ENCODE measurements around the gene DNLZ. TPM values are rescaled to one million over a fixed set of nuclear protein-coding genes. Genes with fewer than 3 reads are reported as not detected.

The DNLZ gene
- total RNA-seq, 1 donor from 2014 or later: 27.5 TPM

DNA sequence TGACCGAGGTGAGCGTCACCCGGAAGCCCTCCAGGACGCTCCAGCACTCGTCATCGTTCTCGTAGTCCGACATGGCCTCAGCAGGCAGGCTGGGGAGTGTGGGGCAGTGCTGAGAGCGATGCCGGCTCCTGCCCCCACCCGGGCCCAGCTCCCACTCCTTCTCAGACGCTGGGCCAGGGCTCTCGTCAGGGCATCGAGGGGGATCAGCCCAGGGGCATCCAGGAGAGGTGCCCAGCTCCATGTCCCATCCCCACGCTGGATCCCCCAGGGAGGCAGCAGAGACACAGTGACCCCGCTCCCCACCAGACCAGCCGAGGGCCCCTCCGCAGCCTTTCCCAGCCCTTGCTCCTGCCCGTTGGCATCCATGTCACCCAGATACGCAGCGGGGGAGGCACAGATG is 8.5 kb upstream of the DNLZ start:
- Histone ChIP-seq H3K27me3 (ENCODE audit: control insufficient read depth, insufficient read depth, low read length) (no peaks in the 10 kb centered on the region), H3K36me3 (ENCODE audit: control insufficient read depth, insufficient read depth, low read length) (no peaks in the 10 kb centered on the region), H3K4me3 (ENCODE audit: low read depth, low read length) (no peak overlapping the region)
- no peak for DNase-seq (ENCODE audit: low read depth)
- TF ChIP-seq, protein P1, sequence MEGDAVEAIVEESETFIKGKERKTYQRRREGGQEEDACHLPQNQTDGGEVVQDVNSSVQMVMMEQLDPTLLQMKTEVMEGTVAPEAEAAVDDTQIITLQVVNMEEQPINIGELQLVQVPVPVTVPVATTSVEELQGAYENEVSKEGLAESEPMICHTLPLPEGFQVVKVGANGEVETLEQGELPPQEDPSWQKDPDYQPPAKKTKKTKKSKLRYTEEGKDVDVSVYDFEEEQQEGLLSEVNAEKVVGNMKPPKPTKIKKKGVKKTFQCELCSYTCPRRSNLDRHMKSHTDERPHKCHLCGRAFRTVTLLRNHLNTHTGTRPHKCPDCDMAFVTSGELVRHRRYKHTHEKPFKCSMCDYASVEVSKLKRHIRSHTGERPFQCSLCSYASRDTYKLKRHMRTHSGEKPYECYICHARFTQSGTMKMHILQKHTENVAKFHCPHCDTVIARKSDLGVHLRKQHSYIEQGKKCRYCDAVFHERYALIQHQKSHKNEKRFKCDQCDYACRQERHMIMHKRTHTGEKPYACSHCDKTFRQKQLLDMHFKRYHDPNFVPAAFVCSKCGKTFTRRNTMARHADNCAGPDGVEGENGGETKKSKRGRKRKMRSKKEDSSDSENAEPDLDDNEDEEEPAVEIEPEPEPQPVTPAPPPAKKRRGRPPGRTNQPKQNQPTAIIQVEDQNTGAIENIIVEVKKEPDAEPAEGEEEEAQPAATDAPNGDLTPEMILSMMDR (IDR thresholded peaks at IDR 0.05; ENCODE audit: insufficient read depth, low read length, poor library complexity, severe bottlenecking): no peak

DNA sequence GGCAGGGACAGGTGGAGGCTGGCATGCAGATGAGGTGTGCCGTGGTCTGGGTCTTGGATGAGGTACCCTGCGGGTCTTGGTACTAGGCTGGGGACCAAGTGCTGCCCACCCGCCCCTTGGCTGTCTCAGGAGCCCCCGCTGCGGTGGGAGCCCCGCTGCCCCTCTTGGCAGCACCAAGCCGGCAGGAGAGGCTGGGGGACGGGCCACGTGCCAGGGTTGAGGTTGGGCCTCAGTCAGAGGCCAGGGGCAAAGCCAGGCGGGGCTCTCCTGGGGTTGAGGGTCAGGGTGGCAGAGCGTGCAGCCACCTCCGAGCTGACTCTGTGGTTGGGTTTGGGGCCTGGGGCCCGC is 8.0 kb upstream of the DNLZ start:
- Histone ChIP-seq H3K27me3 (ENCODE audit: control insufficient read depth, insufficient read depth, low read length) (no peaks in the 10 kb centered on the region), H3K36me3 (ENCODE audit: control insufficient read depth, insufficient read depth, low read length) (no peaks in the 10 kb centered on the region), H3K4me3 (ENCODE audit: low read depth, low read length) (no peak overlapping the region)
- DNase-seq (ENCODE audit: low read depth): no peak
- TF ChIP-seq, protein P1 (IDR thresholded peaks at IDR 0.05; ENCODE audit: insufficient read depth, low read length, poor library complexity, severe bottlenecking): no peak

DNA sequence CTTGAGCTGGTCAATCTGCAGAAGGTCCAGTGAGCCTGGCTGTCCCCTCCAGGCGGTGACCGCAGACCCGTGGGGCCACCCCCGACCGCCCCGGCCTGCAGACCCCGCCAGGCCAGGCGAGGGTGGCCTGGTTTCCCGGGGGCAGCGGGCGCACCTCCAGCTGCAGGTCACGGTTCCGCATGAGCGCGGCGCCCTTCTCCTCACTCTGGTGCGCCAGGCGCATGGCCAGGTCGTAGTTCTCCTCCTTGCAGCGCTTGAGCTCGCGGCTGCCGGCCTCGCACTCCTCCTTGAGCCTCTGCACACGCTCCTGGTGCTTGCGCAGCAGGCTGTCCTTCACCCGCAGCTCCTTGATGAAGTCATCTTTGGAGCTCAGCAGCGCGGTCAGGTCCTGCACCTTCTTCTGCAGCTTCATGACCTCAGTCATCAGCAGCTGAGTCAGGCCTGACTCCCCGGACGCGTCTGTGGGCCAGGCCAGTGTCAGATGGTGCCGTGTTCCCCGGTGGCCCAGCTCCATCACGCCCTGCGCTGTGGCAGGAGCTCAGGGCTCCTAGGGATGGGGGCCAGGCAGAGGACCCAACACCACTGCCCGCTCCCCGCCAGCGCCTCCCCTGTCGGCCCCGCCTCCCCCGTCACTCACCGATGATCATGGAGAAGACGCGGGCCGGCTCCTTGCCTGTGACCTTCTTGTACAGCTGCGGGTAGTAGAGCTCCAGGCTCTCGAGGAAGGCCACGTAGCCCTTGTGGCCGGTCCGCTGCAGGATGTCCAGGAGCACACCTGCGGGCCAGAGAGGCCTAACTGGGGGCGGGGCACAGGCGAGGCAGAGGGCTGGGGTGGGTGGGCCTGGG is 7.4 kb upstream of the DNLZ start:
- Histone ChIP-seq H3K36me3 (ENCODE audit: control insufficient read depth, insufficient read depth, low read length) (no peaks in the 10 kb centered on the region), H3K27me3 (ENCODE audit: control insufficient read depth, insufficient read depth, low read length) (no peaks in the 10 kb centered on the region), H3K4me3 (ENCODE audit: low read depth, low read length) (no peak overlapping the region)
- TF ChIP-seq, protein P1 (IDR thresholded peaks at IDR 0.05; ENCODE audit: insufficient read depth, low read length, poor library complexity, severe bottlenecking): no peak
- no peak for DNase-seq (ENCODE audit: low read depth)

DNA sequence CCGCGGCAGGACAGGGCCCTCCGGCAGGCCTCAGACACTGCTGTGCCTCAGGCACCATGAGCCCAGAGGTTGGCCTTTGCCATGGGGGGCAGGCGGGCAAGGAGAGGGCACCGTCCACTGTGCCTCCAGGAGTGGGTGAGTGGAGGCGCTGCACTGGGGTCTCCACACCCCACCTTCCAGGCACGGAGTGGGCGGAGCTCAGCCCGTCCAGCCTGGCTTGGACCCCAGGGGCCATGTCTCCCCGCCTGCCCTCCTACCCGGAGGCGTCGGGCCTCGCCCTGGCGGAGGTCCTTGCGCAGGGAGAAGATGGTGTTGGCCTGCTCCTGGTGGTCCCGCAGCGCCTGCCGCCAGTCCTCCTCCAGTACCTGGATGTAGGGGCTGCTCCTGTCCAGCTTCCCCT is 6.5 kb upstream of the DNLZ start:
- no peak overlapping the region for H3K4me3 ChIP-seq (ENCODE audit: low read depth, low read length)
- no peak for DNase-seq (ENCODE audit: low read depth)
- H3K27me3 ChIP-seq (ENCODE audit: control insufficient read depth, insufficient read depth, low read length): no peaks in the 10 kb centered on the region
- H3K36me3 ChIP-seq (ENCODE audit: control insufficient read depth, insufficient read depth, low read length): no peaks in the 10 kb centered on the region
- TF ChIP-seq, protein P1 (IDR thresholded peaks at IDR 0.05; ENCODE audit: insufficient read depth, low read length, poor library complexity, severe bottlenecking): no peak

DNA sequence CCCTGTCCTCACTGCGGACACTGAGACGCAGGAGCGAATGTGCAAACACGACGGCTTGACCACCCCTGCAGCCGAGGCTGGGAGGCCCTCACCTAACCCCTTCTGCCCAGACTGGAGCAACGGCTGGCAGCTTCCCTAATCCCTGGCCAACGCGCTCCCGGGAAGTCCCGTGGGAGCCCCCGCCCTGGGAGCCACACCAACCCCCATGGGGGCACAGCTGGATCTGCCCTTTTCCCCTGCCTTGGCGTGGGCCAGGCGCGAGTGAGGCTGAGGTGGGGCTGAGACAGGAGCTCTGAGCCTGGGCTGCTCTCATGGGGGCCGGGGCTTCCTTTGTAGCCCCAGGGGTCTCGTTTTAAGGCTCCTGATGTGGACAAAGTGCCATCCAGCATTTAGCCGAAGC is 4.6 kb upstream of the DNLZ start:
- TF ChIP-seq, protein P1 (IDR thresholded peaks at IDR 0.05; ENCODE audit: insufficient read depth, low read length, poor library complexity, severe bottlenecking): no peak
- no peak for DNase-seq (ENCODE audit: low read depth)
- Histone ChIP-seq H3K36me3 (ENCODE audit: control insufficient read depth, insufficient read depth, low read length) (no peaks in the 10 kb centered on the region), H3K27me3 (ENCODE audit: control insufficient read depth, insufficient read depth, low read length) (no peaks in the 10 kb centered on the region), H3K4me3 (ENCODE audit: low read depth, low read length) (no peak overlapping the region)

Data from kidney epithelial cell (primary cell).